HepG2 (cell line): Measurements from ENCODE around the gene SERTAD3. TPM values are rescaled to one million over a fixed set of nuclear protein-coding genes. Genes with fewer than 3 reads are reported as not detected.

Experiments used
- AHR ChIP-seq: IDR thresholded peaks from 2 replicates; pipeline ENCODE4 v1.6.1; 2018; ENCODE audit warnings: missing genetic modification reagents, missing compliant biosample characterization
- ATF5 ChIP-seq: sonication (generic); formaldehyde crosslinking; IDR thresholded peaks from 2 replicates; pipeline ENCODE4 v1.4.0; 2020; ENCODE audit warnings: mild to moderate bottlenecking, low read depth, missing genetic modification reagents
- BORCS8-MEF2B ChIP-seq: sonication (generic); formaldehyde crosslinking; IDR thresholded peaks from 2 replicates; pipeline ENCODE4 v1.8.0; 2022; ENCODE audit warnings: mild to moderate bottlenecking, missing genetic modification reagents
- ERF ChIP-seq: IDR thresholded peaks from 2 replicates; pipeline ENCODE4 v1.6.1; 2018; ENCODE audit warnings: missing biosample characterization, missing genetic modification reagents
- MIXL1 ChIP-seq: IDR thresholded peaks from 2 replicates; pipeline ENCODE4 v1.6.1; 2016
- MXI1 ChIP-seq: IDR thresholded peaks from 3 replicates; pipeline ENCODE4 v1.6.1; 2012; ENCODE audit warnings: low read depth, low read length, inconsistent platforms, borderline replicate concordance
- NFRKB ChIP-seq: fragments of 450-650 bp; IDR thresholded peaks from 2 replicates; pipeline ENCODE4 v1.6.1; 2017
- SATB2 ChIP-seq: sonication (generic); formaldehyde crosslinking; IDR thresholded peaks from 2 replicates; pipeline ENCODE4 v1.5.0; 2020; ENCODE audit warnings: missing genetic modification reagents
- SMARCE1 ChIP-seq: fragments of 450-650 bp; IDR thresholded peaks from 2 replicates; pipeline ENCODE4 v1.6.1; 2017; ENCODE audit warnings: borderline replicate concordance
- ZBTB26 ChIP-seq: IDR thresholded peaks from 2 replicates; pipeline ENCODE4 v1.6.1; 2016; ENCODE audit warnings: missing compliant biosample characterization, missing genetic modification reagents, borderline replicate concordance
- ZBTB33 ChIP-seq: sonication (generic); formaldehyde crosslinking; IDR thresholded peaks from 2 replicates; pipeline ENCODE4 v1.4.0; 2020; ENCODE audit warnings: missing genetic modification reagents
- ZBTB4 ChIP-seq: sonication (generic); formaldehyde crosslinking; IDR thresholded peaks from 2 replicates; pipeline ENCODE4 v1.4.0; 2020; ENCODE audit warnings: missing genetic modification reagents, mild to moderate bottlenecking, borderline replicate concordance
- ZFP41 ChIP-seq: sonication (generic); formaldehyde crosslinking; IDR thresholded peaks from 2 replicates; pipeline ENCODE4 v1.4.0; 2020; ENCODE audit warnings: mild to moderate bottlenecking, missing genetic modification reagents, borderline replicate concordance
- ZNF432 ChIP-seq: sonication (generic); formaldehyde crosslinking; IDR thresholded peaks from 2 replicates; pipeline ENCODE4 v1.5.0; 2020; ENCODE audit warnings: missing genetic modification reagents, mild to moderate bottlenecking, borderline replicate concordance
- ZNF501 ChIP-seq: sonication (generic); formaldehyde crosslinking; IDR thresholded peaks from 2 replicates; pipeline ENCODE4 v1.5.1; 2020; ENCODE audit warnings: mild to moderate bottlenecking, moderate library complexity, missing genetic modification reagents
- ZNF513 ChIP-seq: sonication (generic); formaldehyde crosslinking; conservative IDR thresholded peaks from 2 replicates; pipeline ENCODE4 v1.5.0; 2020; ENCODE audit warnings: missing genetic modification reagents
- ZNF619 ChIP-seq: sonication (generic); formaldehyde crosslinking; IDR thresholded peaks from 2 replicates; pipeline ENCODE4 v1.4.0; 2020; ENCODE audit warnings: mild to moderate bottlenecking, missing genetic modification reagents
- ZNF710 ChIP-seq: sonication (generic); formaldehyde crosslinking; IDR thresholded peaks from 2 replicates; pipeline ENCODE4 v1.5.0; 2020; ENCODE audit warnings: mild to moderate bottlenecking, missing genetic modification reagents, borderline replicate concordance
- polyA plus RNA-seq, 8 experiments: library from polyadenylated mRNA; depleted of rRNA in 3 of 8; stranded (reverse) in 7 of 8; unstranded in 1 of 8; fragments of >200 nt; fragmentation: Illumina TruSeq in 4 of 8; extraction: Trizol in 4 of 8; gene quantifications; 2 replicates each; pipeline versions ENCODE4 v1.2.1 to v1.2.3, GENCODE V29; 2011 to 2016; ENCODE audit warnings: low read depth in 4 of 8, missing spikeins in 1 of 8, mixed read lengths in 1 of 8; ENCODE audit not compliant: insufficient read depth in 1 of 8
- total RNA-seq, 5 experiments: library from RNA; depleted of rRNA; stranded (reverse); fragments of >200 nt; fragmentation: Illumina TruSeq; extraction: Trizol; gene quantifications; 2 replicates each; pipeline ENCODE4 v1.2.3, GENCODE V29; 2016; ENCODE audit warnings: low read depth in 1 of 5

Gene SERTAD3
- total and polyA plus RNA-seq, 2 of the 13 experiments (the other 11 are each of a cell fraction or from before 2014, with no cell fraction given) = 9.6 to 16.9 TPM

- TF ChIP-seq ZBTB4 (CRISPR knock-in tag) (no peak), SATB2 (no peak), ATF5 (CRISPR knock-in tag) (no peak), MIXL1 (CRISPR knock-in tag) (0 out of 2 replicates have a peak, but pooled peaks have one; percentile 46), AHR (no peak), ZNF710 (CRISPR knock-in tag) (0 out of 2 replicates have a peak, but pooled peaks have one; percentile 23), ERF (CRISPR knock-in tag) (no peak; the same call in 1 of the 2 replicates), ZBTB26 (CRISPR knock-in tag) (no peak), ZNF619 (CRISPR knock-in tag) (no peak), BORCS8-MEF2B (CRISPR knock-in tag) (no peak; the same call in 1 of the 2 replicates), ZBTB33 (CRISPR knock-in tag) (no peak), MXI1 (peak; percentile 75; the same call in 1 of the 3 replicates), ZFP41 (CRISPR knock-in tag) (no peak), ZNF432 (CRISPR knock-in tag) (0 out of 2 replicates have a peak, but pooled peaks have one; percentile 72), SMARCE1 (no peak), NFRKB (no peak), ZNF513 (CRISPR knock-in tag) (no peak), ZNF501 (CRISPR knock-in tag) (no peak; the same call in 1 of the 2 replicates)
These were observed 770 bp downstream of the SERTAD3 start (continued) for GRCh38 chr19:40443131-40443999.
